ENCODE measurements around the gene REL.

REL gene

GRCh38 chr2:60938301-60938700 is 56.9 kb downstream of the REL start:
- no peaks in the 10 kb centered on the region for H3K9me3 ChIP-seq (ENCODE audit: control insufficient read depth in 2 of 2, low read length in 2 of 2)
- no peaks in the 10 kb centered on the region for H3K4me1 ChIP-seq (ENCODE audit: control insufficient read depth in 2 of 2, insufficient read depth in 2 of 2, low read length in 2 of 2)
- no peak overlapping the region for H3K9ac ChIP-seq (ENCODE audit: low read depth in 1 of 2, low read length in 2 of 2)
- H3K27me3 ChIP-seq (ENCODE audit: control insufficient read depth in 2 of 2, insufficient read depth in 2 of 2, low read length in 2 of 2), result no peaks in the 10 kb centered on the region
- no peak overlapping the region for H3K27ac ChIP-seq (ENCODE audit: low read depth in 2 of 2, low read length in 2 of 2)
- no peaks in the 10 kb centered on the region for H3K36me3 ChIP-seq (ENCODE audit: control insufficient read depth in 2 of 2, insufficient read depth in 2 of 2, low read length in 2 of 2)
- no peak overlapping the region for H3K4me3 ChIP-seq (ENCODE audit: low read length in 2 of 2)

- H3K4me3 ChIP-seq (ENCODE audit: low read length in 2 of 2), result no peak overlapping the region
- H3K9ac ChIP-seq (ENCODE audit: low read depth in 1 of 2, low read length in 2 of 2), result no peak overlapping the region
- H3K36me3 ChIP-seq (ENCODE audit: control insufficient read depth in 2 of 2, insufficient read depth in 2 of 2, low read length in 2 of 2), result no peaks in the 10 kb centered on the region
- no peaks in the 10 kb centered on the region for H3K4me1 ChIP-seq (ENCODE audit: control insufficient read depth in 2 of 2, insufficient read depth in 2 of 2, low read length in 2 of 2)
- H3K9me3 ChIP-seq (ENCODE audit: control insufficient read depth in 2 of 2, low read length in 2 of 2), result no peaks in the 10 kb centered on the region
- H3K27ac ChIP-seq (ENCODE audit: low read depth in 2 of 2, low read length in 2 of 2), result no peak overlapping the region
- no peaks in the 10 kb centered on the region for H3K27me3 ChIP-seq (ENCODE audit: control insufficient read depth in 2 of 2, insufficient read depth in 2 of 2, low read length in 2 of 2)
These were observed 58.2 kb downstream of the REL start for GRCh38 chr2:60939622-60940021.

GRCh38 chr2:60945341-60945740 is 64.0 kb downstream of the REL start:
- Histone ChIP-seq H3K27me3 (ENCODE audit: control insufficient read depth in 2 of 2, insufficient read depth in 2 of 2, low read length in 2 of 2) (no peaks in the 10 kb centered on the region), H3K4me3 (ENCODE audit: low read length in 2 of 2) (no peak overlapping the region), H3K36me3 (ENCODE audit: control insufficient read depth in 2 of 2, insufficient read depth in 2 of 2, low read length in 2 of 2) (peaks cover 0 to 3% of the 10 kb centered on the region in 2 donors), H3K9me3 (ENCODE audit: control insufficient read depth in 2 of 2, low read length in 2 of 2) (no peaks in the 10 kb centered on the region), H3K4me1 (ENCODE audit: control insufficient read depth in 2 of 2, insufficient read depth in 2 of 2, low read length in 2 of 2) (no peaks in the 10 kb centered on the region), H3K9ac (ENCODE audit: low read depth in 1 of 2, low read length in 2 of 2) (no peak overlapping the region), H3K27ac (ENCODE audit: low read depth in 2 of 2, low read length in 2 of 2) (no peak overlapping the region)

- Histone ChIP-seq H3K27ac (ENCODE audit: low read depth in 2 of 2, low read length in 2 of 2) (no peak overlapping the region), H3K4me1 (ENCODE audit: control insufficient read depth in 2 of 2, insufficient read depth in 2 of 2, low read length in 2 of 2) (no peaks in the 10 kb centered on the region), H3K36me3 (ENCODE audit: control insufficient read depth in 2 of 2, insufficient read depth in 2 of 2, low read length in 2 of 2) (peaks cover 0 to 3% of the 10 kb centered on the region in 2 donors), H3K9me3 (ENCODE audit: control insufficient read depth in 2 of 2, low read length in 2 of 2) (no peaks in the 10 kb centered on the region), H3K4me3 (ENCODE audit: low read length in 2 of 2) (no peak overlapping the region), H3K27me3 (ENCODE audit: control insufficient read depth in 2 of 2, insufficient read depth in 2 of 2, low read length in 2 of 2) (no peaks in the 10 kb centered on the region), H3K9ac (ENCODE audit: low read depth in 1 of 2, low read length in 2 of 2) (no peak overlapping the region)
These were observed 65.7 kb downstream of the REL start for GRCh38 chr2:60947056-60947455.

DNA sequence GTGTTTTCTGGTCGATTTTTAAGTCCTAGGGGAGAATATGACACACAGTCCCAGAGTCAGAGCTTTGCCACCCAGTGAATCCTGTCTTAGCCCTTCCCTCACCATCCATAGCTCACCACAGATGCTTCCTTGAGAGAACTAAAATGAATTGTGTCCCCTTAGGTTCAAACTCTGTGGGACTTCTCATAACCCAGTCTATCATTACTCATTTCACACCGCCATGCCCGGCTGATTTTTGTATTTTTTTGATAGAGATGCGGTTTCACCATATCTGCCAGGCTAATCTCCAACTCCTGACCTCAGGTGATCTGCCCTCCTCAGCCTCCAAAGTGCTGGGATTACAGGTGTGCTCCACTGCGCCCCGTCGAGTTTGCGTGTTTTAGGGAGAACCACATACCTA is 66.8 kb downstream of the REL start:
- Histone ChIP-seq H3K27ac (ENCODE audit: low read depth in 2 of 2, low read length in 2 of 2) (no peak overlapping the region), H3K9ac (ENCODE audit: low read depth in 1 of 2, low read length in 2 of 2) (no peak overlapping the region), H3K27me3 (ENCODE audit: control insufficient read depth in 2 of 2, insufficient read depth in 2 of 2, low read length in 2 of 2) (no peaks in the 10 kb centered on the region), H3K4me1 (ENCODE audit: control insufficient read depth in 2 of 2, insufficient read depth in 2 of 2, low read length in 2 of 2) (no peaks in the 10 kb centered on the region), H3K4me3 (ENCODE audit: low read length in 2 of 2) (no peak overlapping the region), H3K9me3 (ENCODE audit: control insufficient read depth in 2 of 2, low read length in 2 of 2) (no peaks in the 10 kb centered on the region), H3K36me3 (ENCODE audit: control insufficient read depth in 2 of 2, insufficient read depth in 2 of 2, low read length in 2 of 2) (peaks cover 0 to 3% of the 10 kb centered on the region in 2 donors)

GRCh38 chr2:60948926-60949579 is 67.7 kb downstream of the REL start:
- peak overlapping the region in 1 of 2 donors; percentile 23 for H3K27ac ChIP-seq (ENCODE audit: low read depth in 2 of 2, low read length in 2 of 2)
- no peaks in the 10 kb centered on the region for H3K9me3 ChIP-seq (ENCODE audit: control insufficient read depth in 2 of 2, low read length in 2 of 2)
- no peak overlapping the region for H3K9ac ChIP-seq (ENCODE audit: low read depth in 1 of 2, low read length in 2 of 2)
- H3K36me3 ChIP-seq (ENCODE audit: control insufficient read depth in 2 of 2, insufficient read depth in 2 of 2, low read length in 2 of 2), result peaks cover 3% of the 10 kb centered on the region in 2 donors
- H3K27me3 ChIP-seq (ENCODE audit: control insufficient read depth in 2 of 2, insufficient read depth in 2 of 2, low read length in 2 of 2), result no peaks in the 10 kb centered on the region
- H3K4me1 ChIP-seq (ENCODE audit: control insufficient read depth in 2 of 2, insufficient read depth in 2 of 2, low read length in 2 of 2), result no peaks in the 10 kb centered on the region
- H3K4me3 ChIP-seq (ENCODE audit: low read length in 2 of 2), result no peak overlapping the region

GRCh38 chr2:60954139-60954538 is 72.8 kb downstream of the REL start:
- H3K9me3 ChIP-seq (ENCODE audit: control insufficient read depth in 2 of 2, low read length in 2 of 2), result no peaks in the 10 kb centered on the region
- H3K27me3 ChIP-seq (ENCODE audit: control insufficient read depth in 2 of 2, insufficient read depth in 2 of 2, low read length in 2 of 2), result no peaks in the 10 kb centered on the region
- H3K9ac ChIP-seq (ENCODE audit: low read depth in 1 of 2, low read length in 2 of 2), result no peak overlapping the region
- no peak overlapping the region for H3K4me3 ChIP-seq (ENCODE audit: low read length in 2 of 2)
- H3K4me1 ChIP-seq (ENCODE audit: control insufficient read depth in 2 of 2, insufficient read depth in 2 of 2, low read length in 2 of 2), result peaks cover 2 to 11% of the 10 kb centered on the region in 2 donors
- H3K36me3 ChIP-seq (ENCODE audit: control insufficient read depth in 2 of 2, insufficient read depth in 2 of 2, low read length in 2 of 2), result peaks cover 0 to 6% of the 10 kb centered on the region in 2 donors
- H3K27ac ChIP-seq (ENCODE audit: low read depth in 2 of 2, low read length in 2 of 2), result no peak overlapping the region

GRCh38 chr2:60957224-60957623 is 75.8 kb downstream of the REL start:
- no peaks in the 10 kb centered on the region for H3K9me3 ChIP-seq (ENCODE audit: control insufficient read depth in 2 of 2, low read length in 2 of 2)
- H3K4me3 ChIP-seq (ENCODE audit: low read length in 2 of 2), result no peak overlapping the region

DNA sequence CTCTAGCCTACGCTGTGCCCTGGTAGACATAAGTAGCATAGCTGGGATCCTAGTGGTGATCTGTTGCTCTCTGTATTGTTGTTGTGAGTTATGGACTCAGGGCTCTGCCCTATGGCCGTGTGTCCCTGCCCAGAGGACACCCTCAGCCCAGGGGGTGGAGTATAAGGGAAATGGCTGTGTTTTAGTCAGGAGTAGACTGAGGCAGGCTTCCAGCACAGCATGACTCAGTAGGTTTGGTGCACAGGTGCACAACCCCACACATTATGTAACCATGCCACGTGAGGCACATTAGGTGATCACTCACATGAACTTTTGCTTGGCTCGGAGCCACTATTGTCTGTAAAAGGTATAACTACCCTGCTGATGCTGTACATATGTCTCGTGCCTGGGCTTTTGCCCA is 76.3 kb downstream of the REL start:
- peaks cover 0 to 6% of the 10 kb centered on the region in 2 donors for H3K36me3 ChIP-seq (ENCODE audit: control insufficient read depth in 2 of 2, insufficient read depth in 2 of 2, low read length in 2 of 2)
- H3K27me3 ChIP-seq (ENCODE audit: control insufficient read depth in 2 of 2, insufficient read depth in 2 of 2, low read length in 2 of 2), result no peaks in the 10 kb centered on the region
- H3K9me3 ChIP-seq (ENCODE audit: control insufficient read depth in 2 of 2, low read length in 2 of 2), result no peaks in the 10 kb centered on the region
- H3K27ac ChIP-seq (ENCODE audit: low read depth in 2 of 2, low read length in 2 of 2), result peak overlapping the region; percentile 48 to 67
- peaks cover 2 to 11% of the 10 kb centered on the region in 2 donors for H3K4me1 ChIP-seq (ENCODE audit: control insufficient read depth in 2 of 2, insufficient read depth in 2 of 2, low read length in 2 of 2)
- no peak overlapping the region for H3K4me3 ChIP-seq (ENCODE audit: low read length in 2 of 2)
- H3K9ac ChIP-seq (ENCODE audit: low read depth in 1 of 2, low read length in 2 of 2), result no peak overlapping the region

More at GRCh38 chr2:60957224-60957623, 75.8 kb downstream of the REL start:
- Histone ChIP-seq H3K4me1 (ENCODE audit: control insufficient read depth in 2 of 2, insufficient read depth in 2 of 2, low read length in 2 of 2) (peaks cover 2 to 11% of the 10 kb centered on the region in 2 donors), H3K9ac (ENCODE audit: low read depth in 1 of 2, low read length in 2 of 2) (no peak overlapping the region), H3K27ac (ENCODE audit: low read depth in 2 of 2, low read length in 2 of 2) (peak overlapping the region; percentile 5 to 34), H3K27me3 (ENCODE audit: control insufficient read depth in 2 of 2, insufficient read depth in 2 of 2, low read length in 2 of 2) (no peaks in the 10 kb centered on the region), H3K36me3 (ENCODE audit: control insufficient read depth in 2 of 2, insufficient read depth in 2 of 2, low read length in 2 of 2) (peaks cover 0 to 6% of the 10 kb centered on the region in 2 donors)

DNA sequence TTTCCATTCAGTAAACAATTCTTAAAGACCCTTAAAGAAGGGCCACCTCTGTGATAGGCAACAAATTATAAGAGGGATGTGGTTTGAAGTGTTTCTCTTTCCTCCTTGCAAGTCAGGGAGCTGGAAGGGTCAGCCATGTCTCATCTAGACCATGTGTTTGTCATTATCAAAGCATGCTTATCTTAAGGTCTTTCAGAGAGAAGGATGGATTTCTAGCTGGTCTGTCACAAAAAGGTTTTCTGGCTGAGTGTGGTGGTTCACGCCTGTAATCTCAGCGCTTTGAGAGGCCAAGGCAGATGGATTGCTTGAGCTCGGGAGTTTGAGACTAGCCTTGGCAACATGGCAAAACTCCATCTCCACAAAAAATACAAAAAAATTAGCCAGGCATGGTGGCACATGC is 77.0 kb downstream of the REL start:
- Histone ChIP-seq H3K27ac (ENCODE audit: low read depth in 2 of 2, low read length in 2 of 2) (peak overlapping the region; percentile 48 to 67), H3K4me1 (ENCODE audit: control insufficient read depth in 2 of 2, insufficient read depth in 2 of 2, low read length in 2 of 2) (peaks cover 2 to 11% of the 10 kb centered on the region in 2 donors), H3K9ac (ENCODE audit: low read depth in 1 of 2, low read length in 2 of 2) (no peak overlapping the region), H3K9me3 (ENCODE audit: control insufficient read depth in 2 of 2, low read length in 2 of 2) (no peaks in the 10 kb centered on the region), H3K27me3 (ENCODE audit: control insufficient read depth in 2 of 2, insufficient read depth in 2 of 2, low read length in 2 of 2) (no peaks in the 10 kb centered on the region), H3K36me3 (ENCODE audit: control insufficient read depth in 2 of 2, insufficient read depth in 2 of 2, low read length in 2 of 2) (peaks cover 0 to 6% of the 10 kb centered on the region in 2 donors), H3K4me3 (ENCODE audit: low read length in 2 of 2) (no peak overlapping the region)
